B cell (primary cell): ENCODE results near the gene NAXE. TPM values are rescaled to one million over a fixed set of nuclear protein-coding genes. Genes with fewer than 3 reads are reported as not detected.

Source experiments
- ATAC-seq: fragments of 200-7000 bp; cut with Tn5 transposase; one replicate; pipeline ENCODE4 v1.10.0; 2021; ENCODE audit warnings: low read depth, mild to moderate bottlenecking, moderate number of reproducible peaks, moderate library complexity
- CTCF ChIA-PET: fragments of 350-600 bp; sonication (Branson Sonifier 250); formaldehyde crosslinking; loops from one replicate; lab custom pipeline; 2021; ENCODE audit warnings: antibody characterized with exemption, inconsistent platforms; lab: Charles Lee
- POLR2A ChIA-PET: fragments of 350-600 bp; sonication (Branson Sonifier 250); formaldehyde crosslinking; loops from one replicate; lab custom pipeline; 2021; ENCODE audit warnings: antibody characterized with exemption; lab: Charles Lee
- DNase-seq: peaks from one replicate; pipeline ENCODE4 v3.0.0; 2013
- H2AFZ ChIP-seq: 2 replicates; pipeline ENCODE4 v1.6.1; 2012; ENCODE audit warnings: mild to moderate bottlenecking, low read depth, low read length; ENCODE audit not compliant: insufficient read depth, poor library complexity, severe bottlenecking
- H3K27ac ChIP-seq, 2 donors: 1 replicate in 1 of 2; 2 replicates in 1 of 2; pipeline ENCODE4 v1.5.1; 2012 to 2013; ENCODE audit warnings: low read length in 2 of 2, mild to moderate bottlenecking in 2 of 2, moderate library complexity in 1 of 2
- H3K27me3 ChIP-seq, 4 experiments: fragments of 200-600 bp in 1 of 4; sonication (generic) in 1 of 4; replicated peaks in 1 of 4; 1 replicate in 2 of 4; 2 replicates in 2 of 4; pipeline versions ENCODE4 v1.6.1 to v1.7.0; 2013 to 2016; ENCODE audit warnings: low read length in 3 of 4, mild to moderate bottlenecking in 2 of 4, mixed read lengths in 1 of 4, moderate library complexity in 1 of 4; ENCODE audit not compliant: insufficient read depth in 4 of 4, control insufficient read depth in 3 of 4; ENCODE audit errors: control extremely low read depth in 1 of 4
- H3K36me3 ChIP-seq, 2 experiments: replicated peaks in 1 of 2; 1 replicate in 1 of 2; 2 replicates in 1 of 2; pipeline versions ENCODE4 v1.6.1 to v1.7.1; 2013; ENCODE audit warnings: low read length in 1 of 2; ENCODE audit not compliant: insufficient read depth in 2 of 2, control insufficient read depth in 1 of 2; ENCODE audit errors: control extremely low read depth in 1 of 2, extremely low read depth in 1 of 2
- H3K4me1 ChIP-seq, 2 donors: fragments of 200-600 bp in 1 of 2; sonication (generic) in 1 of 2; 1 replicate in 1 of 2; 2 replicates in 1 of 2; pipeline versions ENCODE4 v1.5.1 to v1.6.1; 2013 to 2017; ENCODE audit warnings: low read length in 2 of 2; ENCODE audit not compliant: control insufficient read depth in 2 of 2, insufficient read depth in 2 of 2
- H3K4me2 ChIP-seq: replicated peaks from 2 replicates; pipeline ENCODE3; 2012; ENCODE audit warnings: mild to moderate bottlenecking, low read depth, low read length; ENCODE audit not compliant: poor library complexity, severe bottlenecking
- H3K4me3 ChIP-seq, 5 experiments: fragments of 200-600 bp in 1 of 5; sonication (generic) in 1 of 5; 1 replicate in 3 of 5; 2 replicates in 2 of 5; pipeline versions ENCODE4 v1.5.1 to v1.7.0; 2011 to 2016; ENCODE audit warnings: low read length in 4 of 5, mild to moderate bottlenecking in 4 of 5, low read depth in 2 of 5, control low read depth in 1 of 5, moderate library complexity in 1 of 5; ENCODE audit not compliant: insufficient read depth in 1 of 5; ENCODE audit errors: control extremely low read depth in 1 of 5, extremely low read depth in 1 of 5
- H3K79me2 ChIP-seq: fragments of 200-600 bp; sonication (generic); one replicate; pipeline ENCODE4 v1.6.0; 2016; ENCODE audit warnings: low read length; ENCODE audit not compliant: control insufficient read depth, insufficient read depth
- H3K9ac ChIP-seq: fragments of 200-600 bp; sonication (generic); 2 replicates; pipeline ENCODE4 v1.6.1; 2017; ENCODE audit warnings: mild to moderate bottlenecking, low read length, moderate library complexity
- H3K9me3 ChIP-seq, 3 donors: one replicate each; pipeline versions ENCODE4 v1.6.1 to v1.7.1; 2013; ENCODE audit warnings: low read length in 2 of 3; ENCODE audit not compliant: control insufficient read depth in 2 of 3, insufficient read depth in 1 of 3; ENCODE audit errors: control extremely low read depth in 1 of 3
- H4K20me1 ChIP-seq: 2 replicates; pipeline ENCODE4 v1.6.0; 2012; ENCODE audit warnings: mild to moderate bottlenecking, low read length; ENCODE audit not compliant: insufficient read depth, control insufficient read depth, poor library complexity, severe bottlenecking
- H3K27ac Mint-ChIP-seq: one replicate; pipeline ENCODE4 v1.8.0; 2021; ENCODE audit warnings: mixed read lengths
- H3K27me3 Mint-ChIP-seq: one replicate; pipeline ENCODE4 v1.8.0; 2021; ENCODE audit warnings: mixed read lengths
- H3K4me1 Mint-ChIP-seq: one replicate; pipeline ENCODE4 v1.8.0; 2021; ENCODE audit warnings: mixed read lengths
- H3K4me3 Mint-ChIP-seq: one replicate; pipeline ENCODE4 v1.8.0; 2021; ENCODE audit warnings: mixed read lengths
- H3K9me3 Mint-ChIP-seq: one replicate; pipeline ENCODE4 v1.8.0; 2022; ENCODE audit warnings: mixed read lengths; ENCODE audit not compliant: insufficient read depth
- CTCF ChIP-seq: fragments of 200-600 bp; IDR thresholded peaks from one replicate; pipeline ENCODE4 v1.8.0; 2022; ENCODE audit warnings: antibody characterized with exemption, mild to moderate bottlenecking
- EZH2 ChIP-seq: IDR thresholded peaks from 2 replicates; pipeline ENCODE4 v1.6.1; 2012; ENCODE audit warnings: borderline replicate concordance, low read depth, mild to moderate bottlenecking, moderate library complexity, low read length; ENCODE audit not compliant: insufficient read depth, poor library complexity, severe bottlenecking
- WGBS: methylation state at CpG from one replicate; pipeline ENCODE4 v1.1.5; 2013; ENCODE audit warnings: missing lambda C conversion rate; ENCODE audit not compliant: insufficient coverage; 5-methylcytosine and 5-hydroxymethylcytosine counted together
- intact Hi-C: fragments of 100-400 bp; cut with micrococcal nuclease; formaldehyde crosslinking; loops from one replicate; pipeline ENCODE4 v1.10.0; 2022
- polyA plus RNA-seq: library from polyadenylated mRNA; depleted of rRNA; stranded (reverse); fragments of >200 nt; gene quantifications from 2 replicates; pipeline ENCODE4 v1.2.3, GENCODE V29; 2012
- total RNA-seq, 2 donors: library from RNA; stranded (reverse); fragments of 120-200 nt in 1 of 2; gene quantifications; 1 replicate in 1 of 2; 2 replicates in 1 of 2; pipeline versions ENCODE4 v1.2.3 to v1.2.4, GENCODE V29; 2013 to 2022

The NAXE gene
- total and polyA plus RNA-seq, 2 donors (not counting 1 experiment from before 2014, with no cell fraction given) = 42.8 to 59.7 TPM

DNA sequence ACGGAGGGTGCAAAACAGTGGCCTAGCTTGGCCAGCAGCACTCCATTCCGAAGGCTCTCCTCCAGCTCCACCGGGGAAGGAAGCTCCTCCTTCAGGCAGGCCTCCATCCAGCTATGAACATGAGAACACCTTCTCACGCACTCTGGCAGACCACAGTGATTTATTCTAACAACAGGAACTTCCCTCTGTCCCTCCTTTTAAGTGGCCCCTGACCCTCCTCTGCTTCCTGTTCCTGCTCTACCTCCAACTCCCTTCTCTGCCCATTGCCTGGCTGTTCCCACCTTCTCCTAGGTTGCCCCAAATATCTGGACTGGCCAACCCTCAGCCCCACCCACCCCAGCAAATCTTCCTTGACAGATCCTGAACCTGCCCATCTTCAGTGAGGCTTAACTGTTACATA, 25.1 kb upstream of the NAXE start:
- no peaks in the 10 kb centered on the region for H4K20me1 ChIP-seq
- H3K4me3 ChIP-seq = no peak overlapping the region
- H3K27me3 ChIP-seq = peaks cover 0 to 14% (median 4%) of the 10 kb centered on the region in 4 experiments
- H3K27ac ChIP-seq = no peak overlapping the region
- intact Hi-C loops = no loop called here
- Mint-ChIP-seq H3K9me3 (no peaks in the 10 kb centered on the region), H3K4me1 (peaks cover 2% of the 10 kb centered on the region), H3K27ac (no peak overlapping the region), H3K27me3 (peaks cover 9% of the 10 kb centered on the region), H3K4me3 (no peak overlapping the region)
- TF ChIP-seq EZH2 (no peak), CTCF (no peak)
- ATAC-seq = no peak
- POLR2A ChIA-PET = interaction anchor here (0.7 kb wide), 1 partner anchor 426 kb away, joined by 4 read pairs; no protein-coding TSS in a partner anchor
- CTCF ChIA-PET = interaction anchor here (0.6 to 1.7 kb wide), 4 partner anchors 11 to 159 kb away, joined by 3 to 5 read pairs (median 3); no protein-coding TSS in a partner anchor
- H3K9ac ChIP-seq = no peak overlapping the region
- no peaks in the 10 kb centered on the region for H3K36me3 ChIP-seq
- no peaks in the 10 kb centered on the region for H3K4me1 ChIP-seq
- DNase-seq = no peak
- no peaks in the 10 kb centered on the region for H3K9me3 ChIP-seq
- H3K79me2 ChIP-seq = no peaks in the 10 kb centered on the region
- H3K4me2 ChIP-seq = no peak overlapping the region
- WGBS = 94% methylated on average over 4 of the region's 4 CpGs
- no peak overlapping the region for H2AFZ ChIP-seq

- ChIA-PET POLR2A (interaction anchor here (0.7 kb wide), 1 partner anchor 114 kb away, joined by 3 read pairs; no protein-coding TSS in a partner anchor), CTCF (interaction anchor here (0.6 to 2.1 kb wide), 9 partner anchors 10 to 186 kb away, joined by 3 to 9 read pairs (median 3); partner anchors contain the start of gene MEF2D)
- Histone ChIP-seq H3K79me2 (no peaks in the 10 kb centered on the region), H3K4me2 (peak overlapping the region; percentile 77), H3K4me1 (peaks cover 13 to 14% of the 10 kb centered on the region in 2 donors), H2AFZ (no peak overlapping the region), H3K4me3 (no peak overlapping the region), H3K9ac (no peak overlapping the region), H3K27me3 (peaks cover 0 to 32% (median 14%) of the 10 kb centered on the region in 4 experiments), H3K36me3 (no peaks in the 10 kb centered on the region), H4K20me1 (no peaks in the 10 kb centered on the region), H3K27ac (no peak overlapping the region), H3K9me3 (peaks cover 0 to 2% (median 0%) of the 10 kb centered on the region in 3 donors)
- no peak for DNase-seq
- no peaks in the 10 kb centered on the region for H3K9me3 Mint-ChIP-seq
- TF ChIP-seq CTCF (no peak), EZH2 (no peak)
- H3K27ac Mint-ChIP-seq = no peak overlapping the region
- no CpG with 5 or more reads among the region's 4 CpGs for WGBS
- H3K4me1 Mint-ChIP-seq = peaks cover 13% of the 10 kb centered on the region
- ATAC-seq = no peak
- peaks cover 23% of the 10 kb centered on the region for H3K27me3 Mint-ChIP-seq
- H3K4me3 Mint-ChIP-seq = peak overlapping the region; percentile 85
- intact Hi-C loops = loop anchor here (5.0 kb wide), 1 partner anchor 36 kb away; no protein-coding TSS in a partner anchor
These were observed 20.2 kb upstream of the NAXE start for GRCh38 chr1:156571261-156571852.
